ENCODE measurements around the gene NHLRC4.

NHLRC4 gene

DNA sequence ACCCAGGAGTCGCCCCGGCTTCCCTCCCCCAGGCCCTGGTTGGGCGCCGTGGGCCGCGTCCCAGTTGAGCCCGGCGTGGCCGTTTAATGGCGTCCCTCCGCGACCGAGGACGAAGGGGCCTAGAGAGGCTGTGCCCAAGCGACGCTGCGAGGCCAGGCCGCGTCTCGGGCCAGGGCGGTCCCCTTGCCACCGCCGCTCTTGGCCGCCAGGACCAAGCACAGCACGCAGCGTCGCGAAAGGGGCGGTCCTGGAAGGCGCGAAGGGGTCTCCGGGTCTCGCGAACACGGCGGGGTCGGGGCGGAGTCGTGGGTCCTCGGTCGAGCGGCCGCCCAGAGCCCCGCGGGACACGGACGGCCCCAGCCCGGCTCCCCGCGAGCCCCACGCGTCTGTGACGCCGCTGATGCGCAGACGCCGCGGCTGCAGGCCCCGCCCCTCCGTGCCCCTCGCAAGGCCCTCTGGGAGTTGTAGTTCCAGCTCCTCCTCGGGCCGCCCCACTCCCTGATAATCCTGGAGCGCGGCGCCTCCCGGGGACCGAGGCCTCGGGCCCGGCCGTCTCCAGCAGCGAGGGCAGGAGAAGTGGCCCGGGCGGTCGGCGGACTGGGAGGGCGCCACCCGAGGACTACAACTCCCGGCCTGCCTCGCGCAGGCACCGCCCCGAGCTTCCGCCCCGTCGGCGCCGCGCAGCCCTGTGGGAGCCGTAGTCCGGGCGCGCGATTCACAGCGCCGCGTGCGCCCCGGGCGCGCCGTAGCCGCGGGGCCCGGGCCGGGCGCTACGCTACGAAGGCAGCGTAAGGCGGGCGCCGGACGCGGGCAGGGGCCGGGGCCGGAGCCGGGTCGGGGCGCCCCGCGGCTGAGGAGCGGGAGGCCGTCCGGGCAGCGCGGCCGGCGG lies 39.5 kb upstream of the NHLRC4 start, which contains the start of gene CAPN15 (continued):
- TF ChIP-seq ZNF791 (tag by site-specific recombination; IDR thresholded peaks at IDR 0.05) (no peak), SP2 (tag by site-specific recombination; IDR thresholded peaks at IDR 0.05) (peak; percentile 77), ZNF645 (tag by site-specific recombination; IDR thresholded peaks at IDR 0.05) (no peak), EGR2 (tag by site-specific recombination; IDR thresholded peaks at IDR 0.05; ENCODE audit: low read depth) (no peak), ZIC2 (tag by site-specific recombination; IDR thresholded peaks at IDR 0.05) (no peak), ZNF670 (tag by site-specific recombination; IDR thresholded peaks at IDR 0.05; ENCODE audit: low read depth) (no peak), KLF17 (tag by site-specific recombination; IDR thresholded peaks at IDR 0.05) (0 out of 2 replicates have a peak, but pooled peaks have one; percentile 26), ZFHX2 (tag by site-specific recombination; conservative IDR thresholded peaks at IDR 0.05) (peak; percentile 5; the same call in 1 of the 2 replicates), ZNF514 (tag by site-specific recombination; IDR thresholded peaks at IDR 0.05) (no peak), TCF7L2 (IDR thresholded peaks at IDR 0.05; ENCODE audit: borderline replicate concordance, low read depth, low read length) (no peak), ZNF311 (tag by site-specific recombination; IDR thresholded peaks at IDR 0.05; ENCODE audit: borderline replicate concordance) (no peak), ZNF24 (tag by site-specific recombination; IDR thresholded peaks at IDR 0.05) (no peak), ZNF580 (tag by site-specific recombination; IDR thresholded peaks at IDR 0.05) (no peak), REPIN1 (tag by site-specific recombination; IDR thresholded peaks at IDR 0.05; ENCODE audit: low read depth) (no peak), ZNF133 (tag by site-specific recombination; IDR thresholded peaks at IDR 0.05) (no peak), ZNF692 (tag by site-specific recombination; IDR thresholded peaks at IDR 0.05) (peak; percentile 69; the same call in 1 of the 2 replicates), ZSCAN4 (tag by site-specific recombination; IDR thresholded peaks at IDR 0.05) (no peak), ZNF426 (tag by site-specific recombination; IDR thresholded peaks at IDR 0.05) (no peak), ZNF184 (tag by site-specific recombination; IDR thresholded peaks at IDR 0.05) (no peak; the same call in 1 of the 2 replicates), ZNF621 (tag by site-specific recombination; IDR thresholded peaks at IDR 0.05) (no peak), ZNF561 (tag by site-specific recombination; IDR thresholded peaks at IDR 0.05; ENCODE audit: borderline replicate concordance) (peak; percentile 75; the same call in 1 of the 2 replicates), ZNF747 (tag by site-specific recombination; IDR thresholded peaks at IDR 0.05) (no peak), ZNF175 (tag by site-specific recombination; IDR thresholded peaks at IDR 0.05) (no peak), SALL2 (tag by site-specific recombination; IDR thresholded peaks at IDR 0.05; ENCODE audit: borderline replicate concordance) (no peak), ZNF521 (tag by site-specific recombination; IDR thresholded peaks at IDR 0.05) (no peak), OVOL3 (tag by site-specific recombination; IDR thresholded peaks at IDR 0.05) (no peak), ZNF777 (tag by site-specific recombination; IDR thresholded peaks at IDR 0.05; ENCODE audit: borderline replicate concordance) (no peak)
- TF ChIP-seq, protein P1, sequence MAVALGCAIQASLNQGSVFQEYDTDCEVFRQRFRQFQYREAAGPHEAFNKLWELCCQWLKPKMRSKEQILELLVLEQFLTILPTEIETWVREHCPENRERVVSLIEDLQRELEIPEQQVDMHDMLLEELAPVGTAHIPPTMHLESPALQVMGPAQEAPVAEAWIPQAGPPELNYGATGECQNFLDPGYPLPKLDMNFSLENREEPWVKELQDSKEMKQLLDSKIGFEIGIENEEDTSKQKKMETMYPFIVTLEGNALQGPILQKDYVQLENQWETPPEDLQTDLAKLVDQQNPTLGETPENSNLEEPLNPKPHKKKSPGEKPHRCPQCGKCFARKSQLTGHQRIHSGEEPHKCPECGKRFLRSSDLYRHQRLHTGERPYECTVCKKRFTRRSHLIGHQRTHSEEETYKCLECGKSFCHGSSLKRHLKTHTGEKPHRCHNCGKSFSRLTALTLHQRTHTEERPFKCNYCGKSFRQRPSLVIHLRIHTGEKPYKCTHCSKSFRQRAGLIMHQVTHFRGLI (tag by site-specific recombination; IDR thresholded peaks at IDR 0.05): peak; percentile 91
- TF ChIP-seq, protein P2, sequence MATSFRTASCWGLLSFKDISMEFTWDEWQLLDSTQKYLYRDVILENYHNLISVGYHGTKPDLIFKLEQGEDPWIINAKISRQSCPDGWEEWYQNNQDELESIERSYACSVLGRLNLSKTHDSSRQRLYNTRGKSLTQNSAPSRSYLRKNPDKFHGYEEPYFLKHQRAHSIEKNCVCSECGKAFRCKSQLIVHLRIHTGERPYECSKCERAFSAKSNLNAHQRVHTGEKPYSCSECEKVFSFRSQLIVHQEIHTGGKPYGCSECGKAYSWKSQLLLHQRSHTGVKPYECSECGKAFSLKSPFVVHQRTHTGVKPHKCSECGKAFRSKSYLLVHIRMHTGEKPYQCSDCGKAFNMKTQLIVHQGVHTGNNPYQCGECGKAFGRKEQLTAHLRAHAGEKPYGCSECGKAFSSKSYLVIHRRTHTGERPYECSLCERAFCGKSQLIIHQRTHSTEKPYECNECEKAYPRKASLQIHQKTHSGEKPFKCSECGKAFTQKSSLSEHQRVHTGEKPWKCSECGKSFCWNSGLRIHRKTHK (tag by site-specific recombination; IDR thresholded peaks at IDR 0.05): no peak
- TF ChIP-seq, protein P3, sequence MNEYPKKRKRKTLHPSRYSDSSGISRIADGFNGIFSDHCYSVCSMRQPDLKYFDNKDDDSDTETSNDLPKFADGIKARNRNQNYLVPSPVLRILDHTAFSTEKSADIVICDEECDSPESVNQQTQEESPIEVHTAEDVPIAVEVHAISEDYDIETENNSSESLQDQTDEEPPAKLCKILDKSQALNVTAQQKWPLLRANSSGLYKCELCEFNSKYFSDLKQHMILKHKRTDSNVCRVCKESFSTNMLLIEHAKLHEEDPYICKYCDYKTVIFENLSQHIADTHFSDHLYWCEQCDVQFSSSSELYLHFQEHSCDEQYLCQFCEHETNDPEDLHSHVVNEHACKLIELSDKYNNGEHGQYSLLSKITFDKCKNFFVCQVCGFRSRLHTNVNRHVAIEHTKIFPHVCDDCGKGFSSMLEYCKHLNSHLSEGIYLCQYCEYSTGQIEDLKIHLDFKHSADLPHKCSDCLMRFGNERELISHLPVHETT (tag by site-specific recombination; IDR thresholded peaks at IDR 0.05): no peak

Data from HEK293 (cell line).